ENCODE measurements around the gene HPCAL4.

The HPCAL4 gene

DNA sequence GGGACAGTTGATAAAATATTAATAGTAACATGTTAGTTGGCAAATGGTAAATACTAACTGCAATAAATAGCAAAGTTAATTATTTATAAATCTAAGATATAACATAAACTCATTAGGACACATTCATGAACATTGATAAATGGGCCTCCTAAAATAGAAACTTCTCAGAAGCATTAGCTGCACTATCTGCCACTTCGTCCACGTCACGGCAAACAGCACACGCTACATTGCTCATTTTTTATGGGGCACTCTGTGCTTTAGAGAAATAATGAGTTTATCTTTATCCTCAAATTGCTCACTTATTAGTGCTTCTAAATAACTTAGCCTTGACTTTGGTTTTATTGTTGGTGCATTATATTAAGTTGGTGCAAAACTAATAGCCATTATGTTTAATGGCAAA is 16.3 kb upstream of the HPCAL4 start:
- DNase-seq (ENCODE audit: extremely low spot score, insufficient read length, low read depth), result no peak

DNA sequence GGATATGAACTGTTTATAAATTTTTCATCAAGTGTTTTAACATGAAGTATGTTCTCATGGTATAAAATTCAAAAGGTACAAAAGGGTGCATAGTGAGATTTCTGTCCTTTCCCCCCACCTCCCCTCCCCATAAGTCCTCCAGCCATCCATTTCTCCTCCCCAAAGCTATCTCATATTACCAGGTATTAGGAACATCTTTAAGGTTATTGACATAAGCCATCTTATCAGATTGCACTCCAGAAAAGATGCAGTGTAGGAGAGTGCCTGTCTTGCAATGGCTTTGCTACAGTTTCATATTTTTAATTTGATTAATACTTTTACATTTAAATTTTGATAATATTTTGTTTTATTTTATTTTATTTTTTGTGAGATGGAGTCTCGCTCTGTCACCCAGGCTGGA is 13.5 kb upstream of the HPCAL4 start:
- DNase-seq (ENCODE audit: extremely low spot score, insufficient read length, low read depth) (no peak), FAIRE-seq (no peak)

More for the DNA sequence above, 16.3 kb upstream of the HPCAL4 start:
- FAIRE-seq, result no peak

DNA sequence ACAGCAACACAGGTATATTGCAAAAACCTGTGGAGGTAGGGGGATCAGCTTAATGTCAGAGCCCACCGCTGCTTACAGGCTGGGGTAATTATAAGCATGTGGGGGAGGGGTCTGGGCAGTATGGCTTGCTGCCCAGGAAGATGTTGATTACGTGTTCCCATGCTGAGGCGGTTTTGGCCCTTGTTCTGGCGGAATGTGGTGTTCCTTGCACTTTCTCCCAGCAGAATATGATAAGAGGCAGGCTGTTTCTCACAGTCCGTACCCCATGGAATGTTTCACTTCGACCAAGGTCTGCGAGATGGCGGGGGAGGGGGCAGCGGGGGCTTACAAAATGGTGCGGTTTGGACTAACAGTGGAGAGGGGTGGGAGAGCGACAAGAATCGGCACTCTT is 9.8 kb upstream of the HPCAL4 start:
- no peak for FAIRE-seq
- no peak for DNase-seq (ENCODE audit: extremely low spot score, insufficient read length, low read depth)

- no peak for FAIRE-seq
- DNase-seq (ENCODE audit: extremely low spot score, insufficient read length, low read depth), result no peak
Observed at GRCh38 chr1:39700348-39700747, 9.1 kb upstream of the HPCAL4 start.

DNA sequence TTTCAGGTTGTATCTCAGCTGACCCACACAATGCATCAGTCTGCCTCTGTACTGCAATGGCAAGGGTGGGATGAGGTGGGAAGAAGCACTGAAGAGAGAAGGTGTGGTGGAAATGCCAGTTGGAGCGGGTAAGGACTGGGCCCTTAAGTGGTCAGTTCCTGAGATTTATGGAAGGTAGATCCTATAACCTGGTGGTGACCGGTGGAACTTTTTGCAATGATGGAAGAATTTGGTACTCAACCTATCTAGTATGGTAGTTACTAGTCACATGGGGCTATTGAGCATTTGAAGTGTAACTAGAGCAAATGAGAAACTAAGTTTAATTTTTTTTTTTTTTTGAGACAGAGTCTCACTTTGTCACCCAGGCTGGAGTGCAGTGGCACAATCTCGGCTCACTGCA is 8.2 kb upstream of the HPCAL4 start:
- no peak for DNase-seq (ENCODE audit: extremely low spot score, insufficient read length, low read depth)
- no peak for FAIRE-seq

DNA sequence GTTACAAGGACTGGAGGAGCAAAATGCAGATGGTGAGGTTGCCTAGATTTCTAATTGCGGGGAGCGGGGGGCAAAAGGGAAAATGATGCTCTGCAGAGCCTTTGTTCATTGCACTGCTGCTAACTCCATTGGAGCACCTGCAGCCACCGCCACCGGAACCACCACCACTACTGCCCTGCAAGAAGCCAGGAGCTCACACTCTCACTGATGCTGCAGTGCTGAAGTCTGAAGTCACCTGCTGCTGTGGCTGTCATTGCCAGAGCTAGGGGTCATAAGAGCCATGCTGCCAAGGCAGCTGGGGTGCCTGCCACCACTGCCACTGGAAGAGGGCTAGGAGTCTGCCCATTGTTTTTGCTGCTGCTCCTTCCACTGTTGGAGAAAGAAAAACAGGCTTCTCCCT is 7.3 kb upstream of the HPCAL4 start:
- FAIRE-seq, result no peak

DNA sequence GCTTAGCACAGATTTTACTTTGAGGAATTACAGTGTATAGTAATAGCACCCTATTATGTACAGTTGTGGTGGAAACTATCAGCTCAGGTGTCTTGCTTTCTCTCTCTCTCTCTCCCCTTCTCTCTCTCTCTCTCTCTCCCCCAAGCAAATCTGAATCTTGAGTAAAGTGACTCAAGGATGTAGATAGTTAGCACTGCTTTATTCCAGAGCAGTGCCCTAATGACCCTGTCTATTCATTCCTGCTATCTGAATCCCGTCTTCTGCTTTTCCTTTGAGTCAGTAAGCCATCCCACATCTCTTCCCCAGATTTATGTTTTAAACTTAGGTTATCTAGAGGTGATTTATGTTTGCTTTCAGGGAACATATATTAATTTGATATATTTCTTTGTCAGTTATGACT is 5.2 kb upstream of the HPCAL4 start:
- no peak for DNase-seq (ENCODE audit: extremely low spot score, insufficient read length, low read depth)
- FAIRE-seq, result no peak

More for the DNA sequence above, 7.3 kb upstream of the HPCAL4 start:
- no peak for DNase-seq (ENCODE audit: extremely low spot score, insufficient read length, low read depth)

- no peak for FAIRE-seq
Observed at GRCh38 chr1:39695016-39695415, 3.8 kb upstream of the HPCAL4 start.

GRCh38 chr1:39694026-39694425 is 2.8 kb upstream of the HPCAL4 start:
- no peak for FAIRE-seq
- DNase-seq (ENCODE audit: extremely low spot score, insufficient read length, low read depth), result no peak

More at GRCh38 chr1:39695016-39695415, 3.8 kb upstream of the HPCAL4 start:
- no peak for DNase-seq (ENCODE audit: extremely low spot score, insufficient read length, low read depth)

DNA sequence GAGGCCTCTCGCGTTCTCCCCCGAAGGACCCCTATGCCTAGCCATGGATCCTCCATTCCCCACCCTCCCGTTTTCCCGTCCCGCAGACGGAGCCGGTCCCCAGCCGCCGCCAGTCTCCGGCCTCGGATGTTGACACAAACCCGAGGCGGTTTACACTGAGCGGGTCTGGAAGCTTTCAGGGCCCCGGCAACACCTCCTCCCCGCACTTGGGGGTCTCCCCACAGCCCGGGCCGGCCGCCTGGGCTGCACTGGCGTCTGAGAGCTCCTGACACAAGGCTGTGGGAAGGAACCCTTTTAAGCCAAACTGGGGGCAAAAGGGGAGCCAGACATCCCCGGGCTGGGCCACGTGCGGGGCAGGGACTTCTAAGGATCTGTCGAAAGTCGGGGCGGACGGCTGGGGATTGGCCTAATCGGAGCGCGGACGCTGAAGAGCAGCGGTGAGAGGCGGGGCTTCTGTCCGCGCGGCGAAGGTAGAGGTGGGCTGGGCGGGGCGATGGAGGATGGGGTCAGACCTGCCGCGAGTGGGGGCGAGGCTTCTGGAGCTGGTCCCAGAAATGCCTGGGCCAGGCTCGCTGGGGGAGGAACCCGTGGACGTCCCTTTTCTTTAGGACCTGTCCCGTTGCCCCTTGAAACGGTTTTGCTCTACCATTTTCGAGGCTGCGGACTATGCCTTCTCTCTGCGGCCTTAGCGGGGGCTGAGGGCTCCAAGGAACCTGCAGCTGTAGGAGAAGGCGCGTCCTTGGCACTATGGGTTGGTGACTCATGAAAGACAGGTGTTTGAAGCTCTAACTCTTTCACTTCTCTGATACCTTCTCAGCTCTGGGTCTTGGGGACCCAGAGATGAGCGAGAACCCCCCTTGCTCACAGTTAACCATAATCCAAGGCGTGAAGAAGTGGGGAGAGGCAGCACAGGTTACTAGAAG is 1.2 kb upstream of the HPCAL4 start:
- FAIRE-seq, result no peak
- DNase-seq (ENCODE audit: extremely low spot score, insufficient read length, low read depth), result no peak

DNA sequence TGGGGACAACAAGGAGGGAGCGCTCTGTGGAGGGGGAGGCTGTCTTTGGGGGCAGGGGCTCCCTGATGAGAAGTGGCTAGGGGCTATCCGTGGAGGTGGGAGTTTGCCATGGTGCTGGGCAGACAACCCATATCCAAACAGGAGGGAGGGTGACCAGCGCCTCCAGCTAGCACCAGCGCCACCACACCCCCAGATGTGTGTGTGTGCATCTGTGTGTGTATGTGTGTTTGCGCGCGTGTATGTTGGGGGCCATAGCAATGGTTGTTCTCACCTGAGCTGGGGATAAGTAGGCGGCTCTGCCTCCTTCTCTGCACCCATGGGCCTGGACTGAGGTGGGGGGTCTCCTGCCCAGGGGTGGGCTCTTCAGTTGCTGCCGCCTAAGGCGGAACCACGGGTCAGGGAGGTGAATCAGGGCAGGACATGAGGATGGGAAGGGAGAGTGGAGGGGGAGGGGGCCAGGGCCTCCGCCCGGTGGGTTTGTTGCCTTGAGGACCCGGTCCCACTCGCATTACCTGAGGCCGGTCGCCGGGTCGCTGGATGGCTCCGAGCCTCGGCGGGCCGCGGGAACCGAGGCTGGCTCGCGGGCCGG is 345 bp downstream of the HPCAL4 start:
- DNase-seq (ENCODE audit: extremely low spot score, insufficient read length, low read depth), result no peak
- no peak for FAIRE-seq

GRCh38 chr1:39690225-39690624 is 1.0 kb downstream of the HPCAL4 start:
- FAIRE-seq, result no peak

GRCh38 chr1:39689635-39690034 is 1.6 kb downstream of the HPCAL4 start:
- FAIRE-seq, result no peak
- DNase-seq (ENCODE audit: extremely low spot score, insufficient read length, low read depth), result no peak

More at GRCh38 chr1:39690225-39690624, 1.0 kb downstream of the HPCAL4 start:
- DNase-seq (ENCODE audit: extremely low spot score, insufficient read length, low read depth), result no peak

GRCh38 chr1:39689214-39689613 is 2.0 kb downstream of the HPCAL4 start:
- FAIRE-seq (no peak), DNase-seq (ENCODE audit: extremely low spot score, insufficient read length, low read depth) (no peak)

- FAIRE-seq, result no peak
- DNase-seq (ENCODE audit: extremely low spot score, insufficient read length, low read depth), result no peak
Observed at GRCh38 chr1:39688706-39689105, 2.5 kb downstream of the HPCAL4 start.

DNA sequence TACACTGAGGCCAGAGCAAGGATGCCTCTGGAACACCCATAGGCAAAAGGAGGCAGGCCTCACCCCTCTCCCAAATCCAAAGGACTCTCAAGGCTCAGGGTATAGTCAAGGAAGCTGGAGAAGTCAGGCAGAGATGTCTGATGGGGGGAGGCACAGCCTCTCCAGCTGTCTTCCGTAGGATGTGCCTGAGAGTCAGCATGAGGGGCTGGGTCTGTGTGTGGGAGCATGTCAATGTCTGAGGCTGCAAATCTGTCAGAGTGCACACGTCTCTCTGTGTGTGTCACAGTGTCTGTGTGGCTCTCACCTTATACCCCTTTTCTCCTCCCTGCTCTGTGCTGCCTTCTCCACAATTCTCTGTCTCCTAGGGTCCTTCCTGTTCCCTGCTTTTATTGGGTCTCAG is 4.0 kb downstream of the HPCAL4 start:
- FAIRE-seq, result no peak
- DNase-seq (ENCODE audit: extremely low spot score, insufficient read length, low read depth), result no peak

- DNase-seq (ENCODE audit: extremely low spot score, insufficient read length, low read depth) (no peak), FAIRE-seq (no peak)
Observed at GRCh38 chr1:39685071-39685470, 6.2 kb downstream of the HPCAL4 start.

DNA sequence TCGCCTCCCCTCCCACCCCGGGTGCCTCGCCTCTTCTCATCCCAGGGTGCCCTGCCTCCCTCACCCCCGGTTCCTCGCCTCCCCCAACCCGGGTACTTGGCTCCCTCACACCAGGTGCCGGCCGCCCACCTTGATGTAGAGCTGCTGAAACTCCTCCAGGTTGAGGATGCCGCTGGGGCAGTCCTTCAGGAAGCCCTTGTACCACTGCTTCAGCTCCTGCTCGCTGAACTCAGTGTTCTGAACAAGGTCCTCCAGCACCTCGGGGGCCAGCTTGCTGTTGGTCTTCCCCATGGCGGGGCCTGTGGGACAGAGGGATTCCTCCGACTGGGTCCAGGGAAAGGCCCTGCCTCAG is 6.9 kb downstream of the HPCAL4 start:
- no peak for DNase-seq (ENCODE audit: extremely low spot score, insufficient read length, low read depth)
- FAIRE-seq, result no peak

DNA sequence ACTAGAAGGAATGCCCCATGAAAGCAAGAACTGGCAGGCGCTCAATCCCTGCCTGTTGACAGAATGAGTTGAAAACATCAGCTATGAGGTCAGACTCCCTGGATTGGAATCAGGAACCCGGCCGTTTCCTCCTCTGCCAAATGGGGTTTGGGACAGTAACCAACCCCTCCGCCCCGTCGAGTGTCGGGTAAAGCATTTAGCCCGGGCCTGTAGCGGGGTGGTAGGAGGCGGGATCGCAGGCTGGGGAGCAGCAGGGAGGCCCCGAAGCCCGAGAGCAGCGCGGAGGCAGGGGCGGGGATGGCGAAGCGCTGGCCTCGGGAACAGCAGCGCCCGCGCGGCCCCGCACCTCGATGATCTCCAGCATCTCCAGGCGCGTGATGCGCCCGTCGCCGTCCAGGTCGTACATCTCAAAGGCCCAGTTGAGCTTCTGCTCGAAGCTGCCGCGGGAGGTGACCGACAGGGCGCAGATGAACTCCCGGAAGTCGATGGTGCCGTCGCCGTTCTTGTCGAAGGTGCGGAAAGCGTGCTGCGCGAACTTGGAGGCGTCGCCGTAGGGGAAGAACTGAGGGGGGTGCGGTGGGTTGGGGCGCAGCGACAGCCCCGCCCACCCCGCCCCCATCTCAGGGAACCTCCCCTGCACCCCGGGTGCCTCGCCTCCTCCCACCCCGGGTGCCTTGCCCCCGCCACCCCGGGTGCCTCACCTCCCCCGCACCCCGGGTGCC is 7.5 kb downstream of the HPCAL4 start:
- DNase-seq (ENCODE audit: extremely low spot score, insufficient read length, low read depth) (no peak), FAIRE-seq (no peak)

DNA sequence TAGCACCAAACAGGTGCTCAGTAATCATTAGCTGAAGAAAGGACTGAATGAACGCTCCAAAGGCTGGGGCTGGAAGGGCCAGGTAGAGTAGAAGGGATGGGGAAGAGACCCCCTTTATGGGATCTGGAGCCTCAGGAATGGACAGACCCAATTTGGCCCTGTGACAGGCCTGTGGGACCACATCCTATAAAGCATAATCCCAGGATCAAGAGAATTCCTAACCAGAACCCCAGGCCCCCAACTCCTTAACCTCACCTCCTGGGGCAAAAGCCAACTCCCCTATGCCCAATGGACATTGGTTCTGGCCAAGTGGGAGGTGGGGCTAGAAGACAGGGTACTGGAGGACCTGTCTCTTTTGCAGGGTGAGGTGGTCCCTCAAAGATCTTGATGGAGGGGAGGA is 9.2 kb downstream of the HPCAL4 start:
- DNase-seq (ENCODE audit: extremely low spot score, insufficient read length, low read depth), result no peak
- no peak for FAIRE-seq

DNA sequence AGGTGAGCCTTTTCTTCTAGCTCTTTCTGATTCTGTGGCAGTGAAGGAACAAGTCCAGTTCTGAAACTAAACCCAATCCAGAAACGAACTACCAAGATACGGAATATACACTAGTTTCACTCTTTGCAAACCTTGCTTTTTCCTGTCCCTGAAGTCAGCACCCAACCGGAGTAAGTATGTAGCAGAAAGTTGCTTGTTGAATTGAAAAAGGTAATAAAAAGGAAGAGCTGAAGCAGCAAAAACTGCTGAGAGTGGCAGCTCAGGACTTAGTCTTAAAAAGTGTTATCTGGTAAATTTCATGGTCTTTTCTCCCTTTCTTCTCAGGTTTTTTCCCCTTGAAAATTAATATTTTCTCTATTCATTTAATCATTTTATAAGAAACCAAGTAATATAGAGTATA is 9.9 kb downstream of the HPCAL4 start:
- no peak for FAIRE-seq
- no peak for DNase-seq (ENCODE audit: extremely low spot score, insufficient read length, low read depth)
